Stromal cell of bone marrow (primary cell): ENCODE measurements around the gene ZBED4.
"Not testable (repeated sequence)": the region's sequence is repeated elsewhere in the genome, so short reads cannot be mapped to it uniquely, and the experiment has no call there.

ENCODE experiments used
- DNase-seq: peaks from one replicate; pipeline ENCODE4 v3.0.0-alpha.2; 2012; ENCODE audit warnings: low read depth

ZBED4 gene, protein sequence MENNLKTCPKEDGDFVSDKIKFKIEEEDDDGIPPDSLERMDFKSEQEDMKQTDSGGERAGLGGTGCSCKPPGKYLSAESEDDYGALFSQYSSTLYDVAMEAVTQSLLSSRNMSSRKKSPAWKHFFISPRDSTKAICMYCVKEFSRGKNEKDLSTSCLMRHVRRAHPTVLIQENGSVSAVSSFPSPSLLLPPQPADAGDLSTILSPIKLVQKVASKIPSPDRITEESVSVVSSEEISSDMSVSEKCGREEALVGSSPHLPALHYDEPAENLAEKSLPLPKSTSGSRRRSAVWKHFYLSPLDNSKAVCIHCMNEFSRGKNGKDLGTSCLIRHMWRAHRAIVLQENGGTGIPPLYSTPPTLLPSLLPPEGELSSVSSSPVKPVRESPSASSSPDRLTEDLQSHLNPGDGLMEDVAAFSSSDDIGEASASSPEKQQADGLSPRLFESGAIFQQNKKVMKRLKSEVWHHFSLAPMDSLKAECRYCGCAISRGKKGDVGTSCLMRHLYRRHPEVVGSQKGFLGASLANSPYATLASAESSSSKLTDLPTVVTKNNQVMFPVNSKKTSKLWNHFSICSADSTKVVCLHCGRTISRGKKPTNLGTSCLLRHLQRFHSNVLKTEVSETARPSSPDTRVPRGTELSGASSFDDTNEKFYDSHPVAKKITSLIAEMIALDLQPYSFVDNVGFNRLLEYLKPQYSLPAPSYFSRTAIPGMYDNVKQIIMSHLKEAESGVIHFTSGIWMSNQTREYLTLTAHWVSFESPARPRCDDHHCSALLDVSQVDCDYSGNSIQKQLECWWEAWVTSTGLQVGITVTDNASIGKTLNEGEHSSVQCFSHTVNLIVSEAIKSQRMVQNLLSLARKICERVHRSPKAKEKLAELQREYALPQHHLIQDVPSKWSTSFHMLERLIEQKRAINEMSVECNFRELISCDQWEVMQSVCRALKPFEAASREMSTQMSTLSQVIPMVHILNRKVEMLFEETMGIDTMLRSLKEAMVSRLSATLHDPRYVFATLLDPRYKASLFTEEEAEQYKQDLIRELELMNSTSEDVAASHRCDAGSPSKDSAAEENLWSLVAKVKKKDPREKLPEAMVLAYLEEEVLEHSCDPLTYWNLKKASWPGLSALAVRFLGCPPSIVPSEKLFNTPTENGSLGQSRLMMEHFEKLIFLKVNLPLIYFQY

DNA sequence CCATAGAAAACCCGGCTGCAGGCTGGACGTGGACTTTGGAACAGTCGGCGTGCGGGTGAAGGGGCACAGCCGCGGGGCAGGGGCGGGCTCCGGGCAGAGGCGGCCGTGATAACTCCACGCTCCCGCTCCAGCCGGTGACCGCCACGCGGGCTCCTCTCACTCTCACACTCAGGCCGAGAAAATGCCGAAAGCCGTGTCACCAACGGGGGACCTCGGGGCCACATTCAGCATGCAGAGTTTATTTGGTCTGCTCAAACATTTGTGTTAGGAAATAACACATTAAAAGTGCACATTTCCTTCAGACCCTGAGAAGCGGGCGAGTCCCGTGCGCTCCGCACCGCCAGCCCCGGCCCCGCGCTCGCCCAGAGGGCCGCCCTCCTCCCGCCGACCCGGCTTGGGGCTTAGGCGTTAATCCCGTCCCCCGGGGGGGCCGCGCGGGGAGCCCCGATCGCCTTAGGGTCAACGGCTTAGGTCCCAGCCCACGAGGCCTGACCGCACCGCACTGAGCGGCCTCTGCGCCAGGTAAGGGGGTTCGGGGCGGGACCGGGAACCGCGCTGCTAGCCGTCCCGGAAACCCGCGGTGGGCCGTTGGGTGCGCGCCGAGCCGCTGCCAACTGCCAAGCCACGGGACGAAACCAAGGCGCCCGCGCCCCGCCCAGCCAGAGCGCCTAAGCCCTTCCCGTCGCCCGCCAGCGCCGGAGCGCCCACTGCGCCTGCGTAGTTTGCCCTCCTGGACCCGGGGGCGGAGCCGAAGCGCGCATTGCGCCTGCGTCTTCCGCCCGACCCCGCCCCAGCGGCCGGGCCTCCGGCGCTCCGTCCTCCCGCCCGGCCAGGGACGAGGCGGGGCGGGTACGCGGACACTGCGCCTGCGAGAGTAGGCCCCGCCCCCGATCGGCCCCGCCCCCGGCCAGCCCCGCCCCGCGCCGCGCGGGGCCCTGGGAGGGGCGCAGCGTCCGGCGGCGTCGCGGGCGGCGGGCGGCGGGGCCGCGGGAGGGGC, at the start of gene ZBED4:
Gene ZBED4 (plus strand): TSS at position 947 of the 997 bp plus-strand sequence. CDS start 29,819 bp downstream, outside the sequence.
- DNase-seq, result peak; percentile 87

DNA sequence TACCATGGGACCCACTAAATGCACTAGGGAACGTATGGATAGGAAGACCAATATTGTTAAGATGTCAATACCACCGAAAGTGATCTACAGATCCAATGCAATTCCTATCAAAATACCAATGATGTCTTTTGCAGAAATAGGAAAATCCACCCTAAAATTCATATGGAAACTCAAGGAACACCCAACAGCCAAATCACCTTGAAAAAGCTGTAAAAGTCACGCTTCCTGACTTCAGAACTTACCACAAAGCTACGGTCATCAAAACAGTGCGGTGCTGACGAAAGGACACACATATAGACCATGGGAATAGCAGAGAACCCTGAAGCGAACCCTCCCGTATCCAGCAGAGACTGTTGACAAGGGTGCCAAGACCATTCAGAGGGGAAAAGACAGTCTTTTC, 46.5 kb upstream of the ZBED4 start:
- no peak for DNase-seq

DNA sequence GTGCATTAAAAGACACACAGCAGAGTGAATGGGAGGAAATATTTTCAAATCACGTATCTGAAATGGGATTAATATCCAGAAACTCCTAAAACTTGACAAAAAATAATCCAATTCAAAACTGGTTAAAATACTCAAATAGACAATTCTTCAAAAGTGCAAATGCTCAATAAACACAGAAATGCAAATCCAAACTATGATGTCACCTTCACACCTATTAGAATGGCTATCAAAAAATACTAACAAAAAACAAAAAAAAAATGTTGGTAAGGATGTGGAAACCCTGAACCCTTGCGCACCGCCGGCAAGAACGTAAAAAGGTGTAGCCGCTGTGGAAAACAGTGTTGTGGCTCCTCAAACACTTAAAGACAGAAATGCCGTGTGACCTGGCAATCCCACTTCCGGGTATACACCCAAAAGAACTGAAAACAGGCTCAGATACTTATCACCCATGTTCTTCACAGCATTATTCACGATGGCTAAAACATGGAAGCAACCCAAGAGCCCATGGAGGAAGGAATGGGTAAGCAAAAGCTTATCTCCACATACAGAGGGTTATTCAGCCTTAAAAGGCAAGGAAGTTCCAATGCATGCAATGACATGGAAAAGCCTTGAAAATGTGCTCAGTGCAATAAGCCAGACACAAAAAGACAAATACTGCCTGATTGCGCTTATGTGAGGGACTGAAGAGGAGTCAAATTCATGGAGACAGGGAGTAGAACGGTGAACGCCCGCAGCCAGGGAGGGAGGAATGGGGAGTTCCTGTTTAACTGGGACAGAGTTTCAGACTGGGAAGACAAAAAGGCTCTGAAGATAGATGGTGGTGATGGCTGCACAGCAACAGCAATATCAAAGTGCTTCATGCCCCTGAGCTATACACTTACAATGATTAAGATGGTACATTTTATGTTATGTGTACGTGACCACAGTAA, 45.6 kb upstream of the ZBED4 start:
- no peak for DNase-seq

DNA sequence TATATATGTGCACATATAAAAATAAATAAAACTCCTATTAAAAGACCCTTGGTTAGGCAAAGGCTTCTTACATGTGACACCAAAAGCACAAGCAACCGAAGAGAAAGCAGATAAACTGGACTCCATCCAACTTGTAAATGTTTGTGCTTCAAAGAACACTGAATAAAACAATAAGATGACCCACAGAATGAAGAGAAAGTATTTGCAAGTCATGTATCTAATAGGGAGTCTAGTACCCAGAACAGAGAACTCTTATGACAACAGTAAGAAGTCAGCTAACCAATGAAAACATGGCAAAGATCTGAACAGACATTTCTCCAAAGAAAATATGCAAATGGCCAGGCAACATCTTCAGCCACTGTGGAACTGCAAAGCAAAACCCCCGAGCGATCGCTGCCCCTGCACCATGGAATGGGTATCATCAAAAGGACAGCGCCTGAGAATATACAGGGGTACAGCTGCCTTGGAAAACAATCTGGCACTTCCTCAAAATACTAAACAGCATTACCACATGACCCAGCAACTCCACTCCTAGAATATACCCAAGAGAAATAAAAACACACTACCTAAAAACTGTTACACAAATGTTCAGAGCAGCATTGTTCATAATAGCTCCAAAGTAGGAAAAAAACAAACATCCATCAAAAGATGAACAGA, 43.2 kb upstream of the ZBED4 start:
- no peak for DNase-seq

DNA sequence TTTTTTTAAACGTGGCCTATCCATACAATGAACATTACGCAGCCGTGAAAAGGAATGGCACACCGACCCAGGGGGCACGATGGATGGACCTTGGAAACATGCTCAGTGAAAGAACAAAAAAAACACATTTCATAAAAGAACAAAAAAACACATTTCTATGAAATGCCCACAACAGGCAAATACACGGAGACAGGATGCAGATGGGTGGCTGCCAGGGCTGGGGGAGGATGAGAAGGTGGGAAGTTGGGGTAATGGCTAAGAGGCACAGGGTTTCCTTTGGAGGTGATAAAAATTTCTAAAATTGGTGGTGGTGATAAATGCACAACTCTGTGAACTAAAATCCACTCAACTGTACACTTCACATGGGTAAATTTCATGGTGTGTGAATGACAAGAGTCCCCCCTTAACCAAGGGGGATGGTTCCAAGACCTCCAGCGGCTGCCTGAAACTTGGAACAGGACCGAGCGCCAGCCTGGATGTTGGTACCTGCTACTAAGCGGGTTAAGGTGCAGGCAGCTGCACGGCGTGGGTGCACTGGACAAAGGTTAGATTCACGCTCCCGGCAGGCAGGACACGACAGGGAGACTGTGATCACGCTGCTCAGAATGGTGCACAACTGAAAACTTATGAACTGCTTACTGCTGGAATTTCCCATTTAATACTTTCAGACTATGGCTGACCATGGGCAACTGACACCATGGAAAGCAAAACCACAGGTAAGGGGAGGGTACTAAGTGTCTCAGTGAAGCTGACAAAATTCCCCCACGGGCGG, 42.4 kb upstream of the ZBED4 start:
- no peak for DNase-seq

DNA sequence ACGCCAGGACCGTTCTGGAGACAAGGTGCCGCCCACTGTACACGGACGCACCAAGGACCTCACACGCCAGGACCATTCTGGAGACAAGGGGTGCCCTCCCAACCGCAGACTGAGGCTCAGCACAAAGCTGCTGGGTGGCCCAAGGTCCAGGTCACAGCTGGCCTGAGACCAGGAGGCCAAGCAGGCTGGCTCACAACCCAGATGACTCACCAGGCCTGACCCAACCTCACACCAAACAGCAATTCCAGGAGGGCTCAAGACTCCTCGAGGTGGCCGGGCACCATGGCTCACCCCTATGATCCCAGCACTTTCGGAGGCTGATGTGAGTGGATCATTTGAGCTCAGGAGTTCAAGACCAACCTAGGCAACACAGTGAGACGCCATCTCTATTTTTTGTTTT, 40.8 kb upstream of the ZBED4 start:
- DNase-seq, result no peak

DNA sequence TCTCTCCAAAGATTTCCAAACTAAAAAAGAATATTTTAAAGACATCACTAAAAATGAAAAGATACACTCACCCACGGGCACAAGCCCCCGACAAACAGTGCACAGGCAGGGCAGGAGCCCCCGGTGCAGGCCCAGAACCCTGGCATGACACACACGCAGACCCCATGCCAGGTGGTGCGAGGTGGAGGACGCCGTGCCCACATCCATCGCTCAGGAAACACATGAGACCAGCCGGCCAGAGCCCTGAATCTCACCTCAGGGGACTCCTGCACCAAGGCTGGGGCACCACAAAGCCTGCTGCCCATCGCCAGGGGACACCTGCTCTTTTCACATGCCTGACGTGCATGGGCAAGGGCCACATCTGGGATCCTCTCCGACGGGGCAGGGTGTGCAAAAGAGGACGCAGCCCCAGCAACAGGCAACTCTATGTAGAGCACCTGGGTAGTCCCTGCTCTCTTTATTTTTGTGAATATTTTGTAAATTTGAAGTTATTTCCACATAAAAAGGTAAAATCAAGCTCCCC, 39.4 kb upstream of the ZBED4 start:
- DNase-seq, result no peak

DNA sequence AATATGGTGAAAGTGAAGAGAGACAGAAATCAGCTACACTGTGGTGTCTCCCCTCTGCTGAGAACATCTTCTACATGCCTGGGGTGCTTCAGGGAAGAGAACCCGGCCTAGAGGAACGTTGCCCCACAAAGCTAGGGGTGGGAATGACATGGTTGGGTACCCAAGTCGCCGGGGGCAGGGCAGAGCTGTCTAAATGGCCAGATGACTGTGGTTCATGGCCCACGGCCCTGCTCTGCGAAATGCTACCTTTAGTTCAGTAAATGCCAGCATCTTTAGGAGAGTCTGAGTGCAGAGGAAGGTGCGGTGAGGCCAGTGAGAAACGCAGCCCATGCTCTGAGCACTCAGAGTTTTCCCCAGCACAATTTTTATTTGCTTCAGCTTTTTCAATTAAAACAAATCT, 38.8 kb upstream of the ZBED4 start:
- no peak for DNase-seq

DNA sequence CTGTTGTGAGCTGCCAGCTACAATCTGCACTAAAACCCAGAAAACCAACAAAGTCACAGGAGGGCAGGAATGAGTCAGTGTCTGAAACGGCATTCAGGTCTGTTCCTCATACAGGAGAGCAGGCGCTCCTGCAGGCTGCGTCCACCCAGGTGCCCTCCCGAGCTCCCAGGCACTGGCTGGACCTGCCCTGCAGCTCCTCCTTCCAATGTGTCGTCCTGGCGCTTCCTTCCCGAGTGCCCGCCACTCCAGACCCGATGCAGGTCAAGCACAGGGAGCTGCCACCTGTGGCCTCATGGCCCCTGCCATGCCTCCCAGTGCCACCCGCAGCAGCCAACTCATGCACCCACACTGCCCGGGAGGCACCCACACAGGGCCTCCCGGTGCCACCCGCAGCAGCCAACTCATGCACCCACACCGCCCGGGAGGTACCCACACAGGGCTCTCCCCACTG, 38.0 kb upstream of the ZBED4 start:
- DNase-seq, result no peak

DNA sequence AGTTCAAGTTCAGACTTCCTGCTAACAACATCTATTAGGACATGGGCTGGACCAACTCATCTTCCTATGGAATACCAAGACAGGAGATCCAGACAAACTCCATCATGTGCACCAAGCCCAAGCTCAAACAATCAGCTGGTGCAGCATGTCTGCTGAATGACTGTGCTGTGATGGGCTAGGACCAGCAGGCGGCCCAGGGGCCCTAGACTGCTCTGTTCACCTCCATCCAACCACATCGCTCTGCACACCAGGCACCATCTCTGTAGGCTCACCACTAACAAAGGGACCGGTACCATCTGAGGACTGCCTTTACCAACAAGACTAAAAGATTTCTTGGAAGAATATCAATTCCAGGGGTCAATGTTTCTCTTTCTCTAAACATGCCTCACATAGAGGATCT, 36.3 kb upstream of the ZBED4 start:
- DNase-seq, result no peak

DNA sequence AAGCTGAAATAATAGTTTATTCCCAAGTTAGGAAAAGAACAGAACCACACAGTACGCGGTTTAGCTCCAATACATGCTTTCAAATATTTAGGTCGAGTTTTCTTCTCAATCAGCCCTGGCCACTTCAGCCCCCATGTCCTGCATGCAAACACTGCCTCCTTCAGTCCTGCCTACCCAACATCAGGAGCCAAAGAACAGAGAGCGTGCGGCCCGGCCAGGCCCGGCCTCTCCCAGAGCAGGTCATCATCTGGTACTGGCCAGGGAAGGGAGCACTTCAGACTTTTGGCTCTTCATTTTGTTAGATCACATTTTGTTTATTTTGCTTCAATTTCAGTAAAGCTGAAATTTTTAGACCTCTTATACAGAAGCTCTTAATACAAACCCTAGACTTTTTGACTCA, 32.7 kb upstream of the ZBED4 start:
- DNase-seq, result no peak

DNA sequence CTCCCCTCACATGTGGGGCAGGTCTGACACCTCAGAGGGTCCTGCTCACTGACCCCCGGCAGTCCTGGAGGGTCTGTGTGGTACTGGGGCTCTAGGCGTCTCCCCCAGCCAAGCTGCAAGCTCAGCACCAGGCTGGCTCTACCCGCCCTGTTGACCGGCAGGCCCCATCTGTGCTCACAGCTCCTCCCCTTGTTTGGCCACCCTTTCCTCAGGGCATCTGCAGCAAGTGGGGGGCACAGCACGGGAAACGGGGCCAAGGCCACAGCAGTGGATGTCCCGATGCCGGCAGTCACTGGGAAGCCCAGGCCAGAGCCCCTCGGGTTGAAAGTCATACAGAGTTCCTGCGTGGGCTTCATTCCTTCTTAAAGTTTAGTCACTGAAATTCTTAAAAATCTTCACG, 31.9 kb upstream of the ZBED4 start:
- not testable (repeated sequence) for DNase-seq

DNA sequence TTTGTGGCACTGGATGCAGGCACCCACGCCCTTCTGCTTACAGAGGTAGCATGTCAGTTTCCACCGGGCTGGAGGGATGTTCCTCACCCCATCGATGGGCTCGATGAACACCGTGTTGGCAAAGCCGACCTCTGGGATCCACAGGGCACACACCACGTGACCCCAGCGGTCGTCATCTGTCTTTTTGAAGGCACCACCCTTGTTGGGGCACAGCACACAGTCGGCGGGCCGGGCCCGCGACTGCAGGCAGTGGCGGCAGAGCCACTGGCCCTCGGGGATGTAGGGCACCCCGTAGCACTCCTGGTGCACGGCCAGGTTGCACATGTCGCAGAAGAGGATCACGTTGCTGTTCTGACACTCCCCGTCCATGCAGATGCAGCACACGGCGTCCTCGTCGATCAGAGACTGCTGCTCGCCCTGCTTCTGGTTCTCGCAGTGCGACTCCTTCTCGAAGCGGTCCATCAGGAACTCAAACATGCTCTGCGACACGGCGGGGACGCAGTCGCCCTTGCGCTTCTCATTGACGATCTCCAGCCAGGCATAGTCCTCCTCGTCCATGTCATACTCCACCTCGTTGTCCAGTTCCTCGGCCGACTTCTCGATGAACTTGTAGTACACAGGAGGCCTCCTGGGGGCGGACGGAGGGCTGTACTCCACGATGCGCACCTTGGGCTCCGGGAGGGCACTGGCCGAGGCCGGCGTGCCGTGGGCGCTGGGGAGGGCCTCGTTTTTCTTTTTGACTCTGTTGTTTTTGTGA, 30.2 kb upstream of the ZBED4 start:
- DNase-seq, result no peak

DNA sequence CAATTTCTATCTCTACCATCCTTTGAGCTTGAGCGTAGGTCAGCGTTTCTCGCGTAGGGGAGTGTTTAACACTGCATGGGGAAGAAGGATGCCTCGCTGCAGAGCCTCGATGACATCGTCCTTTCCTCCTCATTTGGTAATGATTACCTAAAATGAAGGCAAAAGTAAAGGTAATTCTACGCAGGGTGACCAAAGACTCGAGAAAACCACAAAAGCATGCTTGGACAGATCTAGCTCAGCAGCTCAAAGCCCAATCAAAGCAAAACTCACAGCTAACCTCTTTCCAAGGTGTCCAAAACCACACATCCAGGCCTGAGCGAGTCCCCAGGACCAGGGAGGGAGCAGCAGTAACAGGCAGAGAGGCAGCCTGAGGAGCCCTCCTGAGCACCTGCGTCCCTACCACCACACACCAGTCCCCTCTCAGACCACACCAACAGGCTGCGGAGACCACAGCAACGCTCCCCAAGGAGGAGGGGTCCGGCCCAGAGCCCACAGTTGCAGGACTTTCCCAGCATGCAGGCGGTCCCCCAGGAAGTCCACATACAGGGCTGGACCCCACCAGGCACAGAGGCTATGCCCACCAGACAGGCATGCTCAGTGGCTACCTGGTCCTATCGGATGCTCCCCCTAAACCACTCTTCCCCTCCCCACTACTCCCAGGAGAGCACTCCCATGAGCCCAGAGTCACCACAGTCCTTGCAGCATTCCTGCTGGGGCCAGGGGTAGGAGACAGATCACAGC, 29.3 kb upstream of the ZBED4 start:
- DNase-seq, result no peak

DNA sequence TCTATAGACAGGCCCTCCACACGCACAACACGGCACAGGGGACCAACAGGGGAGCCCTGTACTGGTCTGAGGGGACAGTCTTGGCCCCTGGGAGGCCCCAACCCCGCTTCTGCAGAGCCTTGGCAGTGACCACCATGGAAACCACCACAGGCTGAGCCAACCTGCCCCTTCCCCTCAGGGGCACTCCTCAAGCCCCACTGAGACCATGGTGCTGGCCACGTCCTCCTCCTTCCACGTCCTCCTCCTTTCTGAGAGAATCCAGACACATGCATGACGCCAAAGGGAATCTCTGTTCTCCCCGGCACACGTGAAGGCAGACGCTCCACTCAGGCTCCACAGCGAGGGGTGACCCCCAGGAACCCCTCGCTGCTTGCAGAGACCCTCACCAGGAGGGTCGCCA, 28.7 kb upstream of the ZBED4 start:
- DNase-seq, result no peak

DNA sequence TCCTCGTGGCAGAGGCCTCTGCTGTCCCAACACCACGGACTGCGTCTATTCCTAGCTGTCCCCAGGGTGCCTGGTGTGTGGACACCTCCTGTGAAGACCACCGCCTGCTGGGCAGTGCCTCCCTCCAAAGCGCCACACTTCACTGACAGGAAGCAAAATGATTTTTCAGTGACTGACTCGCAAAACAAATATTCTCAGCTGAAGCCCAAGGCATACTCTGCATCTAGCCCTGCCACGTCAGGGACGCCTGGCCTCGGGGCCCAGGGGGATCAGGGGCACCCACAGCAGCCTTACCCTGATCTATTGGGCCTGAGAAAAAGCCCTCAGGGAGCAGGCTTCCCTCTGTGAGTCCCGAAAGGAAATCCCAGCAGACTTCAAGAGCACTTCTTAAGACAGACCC, 28.2 kb upstream of the ZBED4 start:
- DNase-seq, result peak; percentile 10

DNA sequence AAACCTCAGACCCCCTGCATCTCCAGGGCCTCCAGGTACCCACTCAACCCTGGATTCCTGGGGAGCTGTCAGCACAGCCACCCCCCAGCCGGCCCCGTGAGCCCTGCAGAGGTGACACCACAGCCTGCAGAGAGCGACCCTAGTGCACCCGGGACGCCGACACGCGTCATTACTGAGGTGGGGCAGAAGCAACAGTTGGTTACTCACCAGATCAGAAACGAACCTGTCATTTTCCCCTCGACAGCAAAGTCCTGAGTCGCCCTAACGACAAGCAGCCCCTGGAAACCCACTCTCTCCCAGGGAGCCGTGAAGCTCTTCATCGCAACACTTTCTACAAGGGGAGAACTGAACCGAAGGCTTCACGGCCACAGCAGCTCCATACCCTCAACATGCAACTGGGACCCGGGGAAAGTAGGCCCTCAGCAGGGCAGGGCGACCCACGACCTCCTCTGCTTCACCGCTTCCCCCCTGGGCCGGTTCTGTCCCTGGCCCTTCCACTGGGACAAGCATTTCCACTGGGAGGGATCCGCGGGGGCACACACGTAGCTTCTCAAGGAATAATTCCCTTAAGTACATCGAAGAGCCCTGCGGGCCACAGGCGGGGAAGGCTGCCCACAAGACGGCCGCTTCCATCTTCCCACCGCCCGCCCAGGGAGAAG, 27.6 kb upstream of the ZBED4 start:
- DNase-seq, result no peak
